H9 (cell line): ENCODE measurements around the gene PPA1. TPM values are rescaled to one million over a fixed set of nuclear protein-coding genes. Genes with fewer than 3 reads are reported as not detected.

ENCODE experiments used
- DNase-seq: peaks from one replicate; pipeline ENCODE4 v3.0.0-alpha.2; 2017
- H2AFZ ChIP-seq: one replicate; pipeline ENCODE4 v1.6.1; 2013; ENCODE audit warnings: mild to moderate bottlenecking, low read length, control low read depth, moderate library complexity
- H2AK5ac ChIP-seq: 2 replicates; pipeline ENCODE4 v1.6.1; 2013; ENCODE audit warnings: low read length, control low read depth, mixed read lengths; ENCODE audit not compliant: insufficient read length
- H2BK120ac ChIP-seq: one replicate; pipeline ENCODE4 v1.6.1; 2013; ENCODE audit warnings: low read depth, mild to moderate bottlenecking, low read length, control low read depth, inconsistent platforms; ENCODE audit not compliant: poor library complexity, severe bottlenecking
- H2BK12ac ChIP-seq: 2 replicates; pipeline ENCODE4 v1.6.1; 2013; ENCODE audit warnings: low read length, control low read depth, mixed read lengths, low read depth; ENCODE audit not compliant: insufficient read length
- H2BK15ac ChIP-seq: 2 replicates; pipeline ENCODE4 v1.6.1; 2013; ENCODE audit warnings: low read depth, low read length, control low read depth
- H2BK20ac ChIP-seq: one replicate; pipeline ENCODE4 v1.6.1; 2013; ENCODE audit warnings: low read depth, mild to moderate bottlenecking, low read length, control low read depth, inconsistent platforms; ENCODE audit not compliant: poor library complexity, severe bottlenecking
- H2BK5ac ChIP-seq: 2 replicates; pipeline ENCODE4 v1.6.1; 2013; ENCODE audit warnings: low read length, control low read depth, mixed read lengths; ENCODE audit not compliant: insufficient read length
- H3K14ac ChIP-seq: 2 replicates; pipeline ENCODE4 v1.6.1; 2013; ENCODE audit warnings: low read length, control low read depth; ENCODE audit not compliant: insufficient read depth
- H3K18ac ChIP-seq: 2 replicates; pipeline ENCODE4 v1.6.1; 2013; ENCODE audit warnings: low read depth, mild to moderate bottlenecking, mixed read lengths, low read length, control low read depth; ENCODE audit not compliant: insufficient read length
- H3K23ac ChIP-seq: 2 replicates; pipeline ENCODE4 v1.6.1; 2013; ENCODE audit warnings: low read length, control low read depth, mixed read lengths, low read depth; ENCODE audit not compliant: insufficient read length
- H3K23me2 ChIP-seq: 2 replicates; pipeline ENCODE4 v1.6.1; 2013; ENCODE audit warnings: low read depth, mild to moderate bottlenecking, mixed read lengths, low read length, control low read depth; ENCODE audit not compliant: insufficient read length, poor library complexity, severe bottlenecking
- H3K27ac ChIP-seq: 2 replicates; pipeline ENCODE4 v1.5.1; 2013; ENCODE audit warnings: low read length, control low read depth, mixed read lengths, low read depth; ENCODE audit not compliant: insufficient read length
- H3K27me3 ChIP-seq: 2 replicates; pipeline ENCODE4 v1.6.1; 2013; ENCODE audit warnings: low read length, control low read depth, inconsistent platforms; ENCODE audit not compliant: insufficient read depth
- H3K4ac ChIP-seq: 2 replicates; pipeline ENCODE4 v1.6.1; 2013; ENCODE audit warnings: low read depth, mild to moderate bottlenecking, control low read depth, inconsistent platforms, low read length, moderate library complexity
- H3K4me1 ChIP-seq: 2 replicates; pipeline ENCODE4 v1.6.1; 2013; ENCODE audit warnings: low read length, control low read depth, inconsistent platforms; ENCODE audit not compliant: insufficient read depth
- H3K4me2 ChIP-seq: 2 replicates; pipeline ENCODE4 v1.6.1; 2013; ENCODE audit warnings: low read length, control low read depth, mixed read lengths; ENCODE audit not compliant: insufficient read length, insufficient read depth
- H3K56ac ChIP-seq: 2 replicates; pipeline ENCODE4 v1.6.1; 2013; ENCODE audit warnings: low read depth, mild to moderate bottlenecking, mixed read lengths, low read length, control low read depth; ENCODE audit not compliant: insufficient read length
- H3K79me1 ChIP-seq: 2 replicates; pipeline ENCODE4 v1.6.1; 2013; ENCODE audit warnings: low read depth, mild to moderate bottlenecking, moderate library complexity, low read length, control low read depth, inconsistent platforms; ENCODE audit not compliant: insufficient read depth, poor library complexity, severe bottlenecking
- H3K79me2 ChIP-seq: 2 replicates; pipeline ENCODE4 v1.6.1; 2013; ENCODE audit warnings: low read length, control low read depth, inconsistent platforms; ENCODE audit not compliant: insufficient read depth
- H3K9ac ChIP-seq: 2 replicates; pipeline ENCODE4 v1.6.1; 2013; ENCODE audit warnings: low read length, control low read depth, mixed read lengths; ENCODE audit not compliant: insufficient read length; ENCODE audit errors: extremely low read depth
- H3K9me3 ChIP-seq: one replicate; pipeline ENCODE4 v1.6.1; 2013; ENCODE audit warnings: low read depth, low read length, inconsistent platforms; ENCODE audit not compliant: control insufficient read depth
- H3T11ph ChIP-seq: one replicate; pipeline ENCODE4 v1.6.1; 2013; ENCODE audit warnings: mild to moderate bottlenecking, low read length, control low read depth, inconsistent platforms
- H4K20me1 ChIP-seq: one replicate; pipeline ENCODE4 v1.6.1; 2013; ENCODE audit not compliant: control insufficient read depth, insufficient read length, insufficient read depth
- H4K5ac ChIP-seq: 2 replicates; pipeline ENCODE4 v1.6.1; 2013; ENCODE audit warnings: low read depth, mild to moderate bottlenecking, mixed read lengths, low read length, control low read depth; ENCODE audit not compliant: insufficient read length
- H4K8ac ChIP-seq: replicated peaks from 2 replicates; pipeline ENCODE4 v1.6.1; 2013; ENCODE audit warnings: low read length, control low read depth, mixed read lengths, low read depth; ENCODE audit not compliant: insufficient read length
- H4K91ac ChIP-seq: 2 replicates; pipeline ENCODE4 v1.6.1; 2013; ENCODE audit warnings: low read depth, mild to moderate bottlenecking, moderate library complexity, mixed read lengths, low read length, control low read depth; ENCODE audit not compliant: insufficient read length
- H3K27ac Mint-ChIP-seq, 3 experiments: 2 replicates in 2 of 3; 3 replicates in 1 of 3; pipeline ENCODE4 v1.8.0; 2020 to 2021; ENCODE audit warnings: mixed read lengths in 3 of 3, mild to moderate bottlenecking in 1 of 3, moderate library complexity in 1 of 3
- H3K27me3 Mint-ChIP-seq: 2 replicates; pipeline ENCODE4 v1.8.0; 2021; ENCODE audit warnings: low read depth, mild to moderate bottlenecking, moderate library complexity, mixed read lengths
- H3K36me3 Mint-ChIP-seq, 3 experiments: 2 replicates in 2 of 3; 3 replicates in 1 of 3; pipeline ENCODE4 v1.8.0; 2020 to 2021; ENCODE audit warnings: low read depth in 3 of 3, mixed read lengths in 3 of 3; ENCODE audit not compliant: insufficient read depth in 1 of 3
- H3K4me1 Mint-ChIP-seq, 2 experiments: 2 replicates each; pipeline ENCODE4 v1.8.0; 2020; ENCODE audit warnings: mixed read lengths in 2 of 2
- H3K4me3 Mint-ChIP-seq, 2 experiments: 2 replicates in 1 of 2; 3 replicates in 1 of 2; pipeline ENCODE4 v1.8.0; 2020 to 2021; ENCODE audit warnings: mild to moderate bottlenecking in 2 of 2, mixed read lengths in 2 of 2, moderate library complexity in 1 of 2
- H3K9me3 Mint-ChIP-seq, 2 experiments: 2 replicates in 1 of 2; 3 replicates in 1 of 2; pipeline ENCODE4 v1.8.0; 2020; ENCODE audit warnings: mild to moderate bottlenecking in 2 of 2, mixed read lengths in 2 of 2, moderate library complexity in 1 of 2
- CTCF ChIP-seq: fragments of 200-600 bp; sonication (generic); conservative IDR thresholded peaks from 3 replicates; pipeline ENCODE4 v1.8.0; 2021; ENCODE audit warnings: antibody characterized with exemption, mild to moderate bottlenecking
- WGBS: extraction: QIAGEN DNeasy Blood & Tissue Kit; methylation state at CpG from one replicate; pipeline ENCODE4 v1.1.7; 2013; ENCODE audit warnings: missing lambda C conversion rate, low lambda C conversion rate, mixed read lengths; ENCODE audit not compliant: insufficient read length; ENCODE audit errors: extremely low coverage; 5-methylcytosine and 5-hydroxymethylcytosine counted together
- total RNA-seq: library from RNA; stranded (reverse); gene quantifications from 2 replicates; pipeline ENCODE4 v1.2.1, GENCODE V29; 2021

PPA1 gene
- total RNA-seq, 1 experiment from 2014 or later, result 115 TPM

GRCh38 chr10:70186571-70186970 is 46.7 kb downstream of the PPA1 start:
- Histone ChIP-seq H3K79me2 (no peaks in the 10 kb centered on the region), H3K23ac (no peak overlapping the region), H2BK5ac (no peak overlapping the region), H4K20me1 (no peaks in the 10 kb centered on the region), H2BK20ac (no peak overlapping the region), H4K91ac (no peak overlapping the region), H3K56ac (no peak overlapping the region), H4K8ac (no peak overlapping the region), H3K4ac (no peak overlapping the region), H3K14ac (no peak overlapping the region), H2BK120ac (no peak overlapping the region), H3K27ac (no peak overlapping the region), H3K79me1 (no peaks in the 10 kb centered on the region), H3K9ac (no peak overlapping the region), H3K4me2 (no peak overlapping the region), H3K27me3 (no peaks in the 10 kb centered on the region), H3K4me1 (no peaks in the 10 kb centered on the region), H2AK5ac (no peak overlapping the region), H2AFZ (no peak overlapping the region), H3K18ac (no peak overlapping the region), H3K23me2 (no peaks in the 10 kb centered on the region), H3K9me3 (no peaks in the 10 kb centered on the region), H4K5ac (no peak overlapping the region), H2BK12ac (no peak overlapping the region), H2BK15ac (no peak overlapping the region), H3T11ph (no peak overlapping the region)
- no peaks in the 10 kb centered on the region for H3K4me1 Mint-ChIP-seq
- H3K36me3 Mint-ChIP-seq, result no peaks in the 10 kb centered on the region
- H3K27ac Mint-ChIP-seq, result no peak overlapping the region
- H3K27me3 Mint-ChIP-seq, result peaks cover 32% of the 10 kb centered on the region
- no peak for TF ChIP-seq CTCF
- no peak overlapping the region for H3K4me3 Mint-ChIP-seq
- no CpG with 5 or more reads among the region's 3 CpGs for WGBS
- H3K9me3 Mint-ChIP-seq, result no peaks in the 10 kb centered on the region
- no peak for DNase-seq
